ENCODE data around the gene FBLN5. TPM values are rescaled to one million over a fixed set of nuclear protein-coding genes. Genes with fewer than 3 reads are reported as not detected.
A peak's percentile ranks its signal among the peaks of the same experiment; 100 is the strongest.

FBLN5 gene
- total RNA-seq, 5 donors from 2014 or later (not counting 1 experiment from before 2014, with no cell fraction given) = 4.2 to 19.5 (median 9.5) TPM

DNA sequence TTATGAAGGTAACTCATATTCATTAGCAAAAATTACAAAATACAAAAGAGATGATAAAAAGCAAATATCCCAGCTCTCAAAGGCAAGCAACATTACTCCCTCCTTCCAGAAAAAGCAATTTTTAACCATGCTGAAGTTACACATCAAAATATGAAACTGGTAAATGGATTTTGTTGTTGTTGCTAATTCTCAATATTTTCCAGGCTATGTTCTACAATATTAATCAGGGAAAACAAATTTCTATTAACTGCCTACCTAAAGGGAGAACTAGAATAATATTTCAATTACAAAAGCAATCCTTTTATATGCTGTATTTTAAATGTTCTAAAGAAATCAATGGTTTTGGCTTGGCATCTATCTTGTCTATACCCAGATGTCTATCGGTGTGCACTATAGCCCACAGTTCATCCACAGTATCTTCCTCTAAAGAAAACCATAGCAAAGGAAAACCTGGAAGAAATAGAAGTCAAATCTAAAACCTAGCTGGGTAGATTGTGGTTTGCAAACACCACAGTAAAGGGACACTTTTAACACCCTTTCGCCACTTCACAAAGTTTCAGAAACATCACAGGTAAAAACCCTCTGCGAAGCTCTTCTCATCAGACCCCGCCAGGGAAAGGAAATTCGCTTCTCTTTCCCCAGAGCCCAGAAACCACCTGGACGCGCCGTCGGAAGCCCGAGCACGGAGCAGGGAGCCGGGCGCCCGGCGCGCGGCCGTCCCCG lies 112.1 kb downstream of the FBLN5 start:
- Histone ChIP-seq H3K4me1 (ENCODE audit: control insufficient read depth in 1 of 2, extremely low read depth in 1 of 2, insufficient read depth in 2 of 2, low read length in 2 of 2) (peaks cover 27% of the 10 kb centered on the region in 2 experiments), H3K4me3 (ENCODE audit: control insufficient read depth in 1 of 2, extremely low read depth in 1 of 2, low read length in 1 of 2) (peak overlapping the region; percentile 54 to 77), H3K9me3 (no peaks in the 10 kb centered on the region), H3K36me3 (ENCODE audit: control insufficient read depth in 2 of 2, extremely low read depth in 1 of 2, insufficient read depth in 1 of 2, low read length in 1 of 2) (peaks cover 0 to 11% of the 10 kb centered on the region in 2 donors), H3K27me3 (replicated peaks in 1 of 2; ENCODE audit: control insufficient read depth in 2 of 2, extremely low read depth in 1 of 2, insufficient read depth in 2 of 2, low read length in 1 of 2) (no peaks in the 10 kb centered on the region), H3K27ac (ENCODE audit: low read length) (peak overlapping the region; percentile 21)
- CTCF ChIA-PET = interaction anchor here (0.7 to 1.4 kb wide), 4 partner anchors 37 to 76 kb away, joined by 3 to 5 read pairs (median 3); no protein-coding TSS in a partner anchor
- Mint-ChIP-seq H3K4me3 (peak overlapping the region; percentile 80 to 84 (median 84)), H3K27me3 (no peaks in the 10 kb centered on the region), H3K36me3 (peaks cover 22% of the 10 kb centered on the region), H3K4me1 (peaks cover 80 to 82% (median 82%) of the 10 kb centered on the region in 3 donors), H3K27ac (peak overlapping the region; percentile 36 to 73), H3K9me3 (no peaks in the 10 kb centered on the region)
- ATAC-seq (replicated peaks in 1 of 4) (peak in 3 of 4 experiments; percentile 10 to 17 (median 15)), DNase-seq (peak in 13 of 35 experiments; percentile 4 to 63 (median 14))
- WGBS (ENCODE audit: insufficient coverage) = 1% methylated on average over 18 of the region's 19 CpGs
- POLR2A ChIA-PET = interaction anchor here (0.6 to 1.1 kb wide), 5 partner anchors 12 to 774 kb away, joined by 3 to 7 read pairs (median 3); partner anchors contain the start of gene TRIP11 (in 1 of the 2)

- CTCF ChIA-PET = interaction anchor here (1.3 to 1.4 kb wide), 2 partner anchors 38 to 77 kb away, joined by 3 to 5 read pairs; no protein-coding TSS in a partner anchor
These were observed 112.9 kb downstream of the FBLN5 start for GRCh38 chr14:91834571-91834970.

DNA sequence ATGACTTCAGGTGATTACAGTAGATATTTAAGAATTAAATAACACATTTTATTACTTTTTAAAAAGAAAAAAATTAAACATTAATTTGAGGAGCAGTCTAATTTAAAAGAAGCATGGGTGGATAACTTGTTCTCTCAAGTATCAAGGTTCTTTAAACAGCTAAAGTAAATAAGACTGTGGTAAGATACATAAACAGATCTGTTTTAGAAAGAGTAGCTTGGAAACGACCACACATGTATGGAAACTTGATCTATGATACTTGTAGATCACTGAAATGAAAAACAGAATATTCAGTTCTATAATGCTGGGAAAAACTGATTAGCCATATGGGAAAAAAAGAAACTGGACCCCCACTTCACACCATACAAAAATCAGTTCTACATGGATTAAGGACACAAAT lies 116.2 kb downstream of the FBLN5 start:
- POLR2A ChIA-PET = interaction anchor here in 1 of 2 donors (1.0 kb wide), 1 partner anchor 20 kb away, joined by 3 read pairs; no protein-coding TSS in a partner anchor

More at GRCh38 chr14:91834571-91834970, 112.9 kb downstream of the FBLN5 start:
- H3K4me3 Mint-ChIP-seq = peak overlapping the region; percentile 32 to 84 (median 80)
- peaks cover 82% of the 10 kb centered on the region in 3 donors for H3K4me1 Mint-ChIP-seq
- H3K4me3 ChIP-seq (ENCODE audit: control insufficient read depth in 1 of 2, extremely low read depth in 1 of 2, low read length in 1 of 2) = no peak overlapping the region
- ATAC-seq (replicated peaks in 1 of 4) (no peak), DNase-seq (no peak)
- no peaks in the 10 kb centered on the region for H3K9me3 Mint-ChIP-seq
- H3K27me3 ChIP-seq (replicated peaks in 1 of 2; ENCODE audit: control insufficient read depth in 2 of 2, extremely low read depth in 1 of 2, insufficient read depth in 2 of 2, low read length in 1 of 2) = no peaks in the 10 kb centered on the region
- no peak overlapping the region for H3K27ac ChIP-seq (ENCODE audit: low read length)
- peaks cover 23 to 30% of the 10 kb centered on the region in 2 experiments for H3K4me1 ChIP-seq (ENCODE audit: control insufficient read depth in 1 of 2, extremely low read depth in 1 of 2, insufficient read depth in 2 of 2, low read length in 2 of 2)
- peaks cover 21% of the 10 kb centered on the region for H3K36me3 Mint-ChIP-seq
- no peaks in the 10 kb centered on the region for H3K9me3 ChIP-seq
- H3K27me3 Mint-ChIP-seq = no peaks in the 10 kb centered on the region
- POLR2A ChIA-PET = interaction anchor here (0.7 to 1.5 kb wide), 3 partner anchors 11 to 54 kb away, joined by 3 read pairs; no protein-coding TSS in a partner anchor
- WGBS (ENCODE audit: insufficient coverage) = 100% methylated on average over 2 of the region's 2 CpGs
- H3K36me3 ChIP-seq (ENCODE audit: control insufficient read depth in 2 of 2, extremely low read depth in 1 of 2, insufficient read depth in 1 of 2, low read length in 1 of 2) = peaks cover 0 to 3% of the 10 kb centered on the region in 2 donors
- H3K27ac Mint-ChIP-seq = peak overlapping the region; percentile 24 to 36

DNA sequence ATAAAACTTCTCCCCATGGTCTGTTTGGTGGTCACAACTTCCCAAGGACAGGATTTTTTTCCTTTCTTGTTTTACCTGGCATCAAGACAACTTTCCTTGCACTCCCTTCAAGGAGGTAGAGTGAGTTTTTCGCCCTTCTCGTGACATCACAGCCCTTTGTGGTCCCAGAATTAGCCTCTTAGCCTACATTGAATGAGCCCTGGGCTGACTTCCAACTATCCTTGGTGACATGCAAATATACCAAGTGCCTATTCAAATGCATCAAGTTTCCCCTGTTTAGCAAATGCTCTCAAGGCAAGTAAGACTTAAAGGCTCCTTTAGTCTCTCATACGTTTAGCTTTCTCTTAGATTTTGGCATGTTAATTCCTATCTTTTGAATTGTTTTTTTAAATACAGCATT lies 116.7 kb downstream of the FBLN5 start:
- no peaks in the 10 kb centered on the region for H3K27me3 Mint-ChIP-seq
- no peak for DNase-seq
- no peaks in the 10 kb centered on the region for H3K27me3 ChIP-seq (replicated peaks in 1 of 2; ENCODE audit: control insufficient read depth in 2 of 2, extremely low read depth in 1 of 2, insufficient read depth in 2 of 2, low read length in 1 of 2)
- H3K36me3 Mint-ChIP-seq = peaks cover 39% of the 10 kb centered on the region
- H3K4me3 Mint-ChIP-seq = peak overlapping the region in 1 of 3 donors; percentile 6
- no peaks in the 10 kb centered on the region for H3K36me3 ChIP-seq (ENCODE audit: control insufficient read depth in 2 of 2, extremely low read depth in 1 of 2, insufficient read depth in 1 of 2, low read length in 1 of 2)
- CTCF ChIA-PET = interaction anchor here in 1 of 2 donors (0.9 kb wide), 1 partner anchor 14 kb away, joined by 4 read pairs; no protein-coding TSS in a partner anchor
- ATAC-seq (replicated peaks in 1 of 4) = no peak
- no peak overlapping the region for H3K27ac ChIP-seq (ENCODE audit: low read length)
- H3K4me1 ChIP-seq (ENCODE audit: control insufficient read depth in 1 of 2, extremely low read depth in 1 of 2, insufficient read depth in 2 of 2, low read length in 2 of 2) = peaks cover 10 to 15% of the 10 kb centered on the region in 2 experiments
- H3K4me3 ChIP-seq (ENCODE audit: control insufficient read depth in 1 of 2, extremely low read depth in 1 of 2, low read length in 1 of 2) = no peak overlapping the region
- WGBS (ENCODE audit: insufficient coverage) = 100% methylated on average over 2 of the region's 3 CpGs
- peaks cover 69 to 79% (median 75%) of the 10 kb centered on the region in 3 donors for H3K4me1 Mint-ChIP-seq
- peaks cover 0 to 8% (median 0%) of the 10 kb centered on the region in 3 donors for H3K9me3 Mint-ChIP-seq
- POLR2A ChIA-PET = interaction anchor here in 1 of 2 donors (0.6 kb wide), 1 partner anchor 27 kb away, joined by 3 read pairs; no protein-coding TSS in a partner anchor
- peak overlapping the region; percentile 50 to 59 for H3K27ac Mint-ChIP-seq
- no peaks in the 10 kb centered on the region for H3K9me3 ChIP-seq

More for the DNA sequence above, 116.2 kb downstream of the FBLN5 start:
- H3K4me3 Mint-ChIP-seq = no peak overlapping the region
- no peaks in the 10 kb centered on the region for H3K27me3 ChIP-seq (replicated peaks in 1 of 2; ENCODE audit: control insufficient read depth in 2 of 2, extremely low read depth in 1 of 2, insufficient read depth in 2 of 2, low read length in 1 of 2)
- ATAC-seq (replicated peaks in 1 of 4) (no peak), DNase-seq (no peak)
- H3K4me3 ChIP-seq (ENCODE audit: control insufficient read depth in 1 of 2, extremely low read depth in 1 of 2, low read length in 1 of 2) = no peak overlapping the region
- H3K27ac ChIP-seq (ENCODE audit: low read length) = no peak overlapping the region
- no CpG with 5 or more reads among the region's 1 CpG for WGBS (ENCODE audit: insufficient coverage)
- H3K9me3 Mint-ChIP-seq = peaks cover 0 to 8% (median 0%) of the 10 kb centered on the region in 3 donors
- peaks cover 67 to 76% (median 73%) of the 10 kb centered on the region in 3 donors for H3K4me1 Mint-ChIP-seq
- peaks cover 38% of the 10 kb centered on the region for H3K36me3 Mint-ChIP-seq
- H3K9me3 ChIP-seq = no peaks in the 10 kb centered on the region
- no peaks in the 10 kb centered on the region for H3K27me3 Mint-ChIP-seq
- CTCF ChIA-PET = interaction anchor here in 1 of 2 donors (0.9 kb wide), 1 partner anchor 14 kb away, joined by 4 read pairs; no protein-coding TSS in a partner anchor
- peak overlapping the region in 1 of 2 donors; percentile 23 for H3K27ac Mint-ChIP-seq
- H3K4me1 ChIP-seq (ENCODE audit: control insufficient read depth in 1 of 2, extremely low read depth in 1 of 2, insufficient read depth in 2 of 2, low read length in 2 of 2) = peaks cover 9 to 15% of the 10 kb centered on the region in 2 experiments
- no peaks in the 10 kb centered on the region for H3K36me3 ChIP-seq (ENCODE audit: control insufficient read depth in 2 of 2, extremely low read depth in 1 of 2, insufficient read depth in 1 of 2, low read length in 1 of 2)

GRCh38 chr14:91829511-91829910 lies 118.0 kb downstream of the FBLN5 start:
- peaks cover 68 to 76% (median 72%) of the 10 kb centered on the region in 3 donors for H3K4me1 Mint-ChIP-seq
- H3K27me3 Mint-ChIP-seq = no peaks in the 10 kb centered on the region
- no peak overlapping the region for H3K4me3 Mint-ChIP-seq
- Histone ChIP-seq H3K4me1 (ENCODE audit: control insufficient read depth in 1 of 2, extremely low read depth in 1 of 2, insufficient read depth in 2 of 2, low read length in 2 of 2) (peaks cover 10 to 11% of the 10 kb centered on the region in 2 experiments), H3K27ac (ENCODE audit: low read length) (no peak overlapping the region), H3K9me3 (no peaks in the 10 kb centered on the region), H3K27me3 (replicated peaks in 1 of 2; ENCODE audit: control insufficient read depth in 2 of 2, extremely low read depth in 1 of 2, insufficient read depth in 2 of 2, low read length in 1 of 2) (no peaks in the 10 kb centered on the region), H3K36me3 (ENCODE audit: control insufficient read depth in 2 of 2, extremely low read depth in 1 of 2, insufficient read depth in 1 of 2, low read length in 1 of 2) (no peaks in the 10 kb centered on the region), H3K4me3 (ENCODE audit: control insufficient read depth in 1 of 2, extremely low read depth in 1 of 2, low read length in 1 of 2) (no peak overlapping the region)
- DNase-seq = no peak
- CTCF ChIA-PET = interaction anchor here in 1 of 2 donors (0.6 kb wide), 1 partner anchor 68 kb away, joined by 6 read pairs; no protein-coding TSS in a partner anchor
- 57% methylated on average over 1 of the region's 2 CpGs for WGBS (ENCODE audit: insufficient coverage)
- POLR2A ChIA-PET = interaction anchor here (0.6 to 0.7 kb wide), 2 partner anchors 35 to 42 kb away, joined by 3 to 11 read pairs; no protein-coding TSS in a partner anchor
- peak overlapping the region; percentile 25 to 54 for H3K27ac Mint-ChIP-seq
- peaks cover 47% of the 10 kb centered on the region for H3K36me3 Mint-ChIP-seq
- peak in 1 of 4 experiments; percentile 17 for ATAC-seq (replicated peaks in 1 of 4)
- peaks cover 0 to 8% (median 0%) of the 10 kb centered on the region in 3 donors for H3K9me3 Mint-ChIP-seq

- Mint-ChIP-seq H3K4me3 (no peak overlapping the region), H3K27me3 (no peaks in the 10 kb centered on the region), H3K4me1 (peaks cover 65 to 73% (median 67%) of the 10 kb centered on the region in 3 donors), H3K27ac (peak overlapping the region in 1 of 2 donors; percentile 5), H3K36me3 (peaks cover 57% of the 10 kb centered on the region), H3K9me3 (peaks cover 0 to 8% (median 0%) of the 10 kb centered on the region in 3 donors)
- Histone ChIP-seq H3K4me1 (ENCODE audit: control insufficient read depth in 1 of 2, extremely low read depth in 1 of 2, insufficient read depth in 2 of 2, low read length in 2 of 2) (peaks cover 10 to 11% of the 10 kb centered on the region in 2 experiments), H3K27ac (ENCODE audit: low read length) (no peak overlapping the region), H3K9me3 (no peaks in the 10 kb centered on the region), H3K36me3 (ENCODE audit: control insufficient read depth in 2 of 2, extremely low read depth in 1 of 2, insufficient read depth in 1 of 2, low read length in 1 of 2) (peaks cover 0 to under 1% of the 10 kb centered on the region in 2 donors), H3K27me3 (replicated peaks in 1 of 2; ENCODE audit: control insufficient read depth in 2 of 2, extremely low read depth in 1 of 2, insufficient read depth in 2 of 2, low read length in 1 of 2) (no peaks in the 10 kb centered on the region), H3K4me3 (ENCODE audit: control insufficient read depth in 1 of 2, extremely low read depth in 1 of 2, low read length in 1 of 2) (no peak overlapping the region)
- ATAC-seq (replicated peaks in 1 of 4) = no peak
- CTCF ChIA-PET = interaction anchor here in 1 of 2 donors (1.5 to 1.6 kb wide), 2 partner anchors 26 to 81 kb away, joined by 3 read pairs; no protein-coding TSS in a partner anchor
- no CpG with 5 or more reads among the region's 1 CpG for WGBS (ENCODE audit: insufficient coverage)
- DNase-seq = no peak
- POLR2A ChIA-PET = no interaction called here
These were observed 119.7 kb downstream of the FBLN5 start for GRCh38 chr14:91827746-91828145.

Data from T-cell (primary cell).